ENCODE measurements around the gene SMAP2. TPM values are rescaled to one million over a fixed set of nuclear protein-coding genes. Genes with fewer than 3 reads are reported as not detected.
A peak's percentile ranks its signal among the peaks of the same experiment; 100 is the strongest.
"Not testable (repeated sequence)": the region's sequence is repeated elsewhere in the genome, so short reads cannot be mapped to it uniquely, and the experiment has no call there.

The SMAP2 gene
- 8.8 TPM for total RNA-seq

GRCh38 chr1:40373323-40374283, at the start of gene SMAP2:
SMAP2 (plus strand) TSS chr1:40373727; CDS start chr1:40374121, 394 bp downstream.
- peak; percentile 98 for DNase-seq

DNA sequence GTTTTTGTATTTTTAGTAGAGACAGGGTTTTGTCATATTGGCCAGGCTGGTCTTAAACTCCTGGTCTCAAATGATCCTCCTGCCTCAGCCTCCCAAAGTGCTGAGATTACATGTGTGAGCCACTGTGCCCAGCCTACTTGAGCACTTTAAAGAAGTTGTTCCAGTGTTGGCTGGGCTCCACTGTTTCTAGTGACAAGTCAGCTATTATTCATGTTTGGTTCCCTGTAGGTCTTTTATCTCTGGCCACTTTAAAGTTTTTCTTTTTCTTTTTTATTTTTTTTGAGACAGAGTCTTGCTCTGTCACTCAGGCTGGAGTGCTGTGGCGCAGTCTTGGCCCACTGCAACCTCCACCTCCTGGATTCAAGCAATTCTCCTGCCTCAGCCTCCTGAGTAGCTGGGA, 42.1 kb upstream of the SMAP2 start:
- not testable (repeated sequence) for DNase-seq

DNA sequence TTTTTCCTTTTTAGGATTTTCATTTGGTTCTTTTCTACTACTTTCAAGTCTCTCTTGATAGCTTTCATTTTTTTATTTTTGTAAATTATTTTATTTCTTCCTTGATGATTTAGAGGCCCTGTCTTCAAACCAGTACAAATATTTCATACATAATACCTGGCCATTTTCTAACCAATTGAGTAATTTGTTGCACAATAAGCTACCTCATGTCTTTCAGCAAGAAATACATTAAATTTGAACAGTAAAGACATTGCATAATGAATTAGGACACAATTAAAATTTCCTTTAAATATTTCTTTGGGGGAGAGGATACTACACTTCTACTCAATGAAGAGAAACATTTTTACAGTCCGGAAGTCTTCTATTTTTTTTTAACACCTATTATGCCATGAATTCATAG, 40.8 kb upstream of the SMAP2 start:
- no peak for DNase-seq

- DNase-seq: no peak
Observed at GRCh38 chr1:40337443-40337842, 36.1 kb upstream of the SMAP2 start.

- DNase-seq: peak; percentile 90
Observed at GRCh38 chr1:40338745-40339419, 34.6 kb upstream of the SMAP2 start.

- DNase-seq: no peak
Observed at GRCh38 chr1:40339420-40340323, 33.9 kb upstream of the SMAP2 start.

GRCh38 chr1:40341491-40342380, 31.8 kb upstream of the SMAP2 start:
- DNase-seq: no peak

DNA sequence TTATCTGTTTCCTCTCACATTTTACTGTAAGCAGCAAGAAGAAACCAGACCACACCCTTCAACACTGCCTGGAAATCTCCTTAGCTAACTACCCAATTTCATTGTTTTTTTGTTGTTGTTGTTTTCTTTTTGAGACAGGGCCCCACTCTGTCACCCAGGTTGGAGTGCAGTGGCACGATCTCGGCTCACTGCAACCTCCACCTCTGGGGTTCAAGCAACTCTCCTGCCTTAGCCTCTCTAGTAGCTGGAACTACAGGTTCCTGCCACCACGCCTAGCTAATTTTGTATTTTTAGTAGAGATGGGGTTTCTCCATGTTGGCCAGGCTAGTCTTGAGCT, 31.2 kb upstream of the SMAP2 start:
- DNase-seq: not testable (repeated sequence)

GRCh38 chr1:40344597-40344996, 28.9 kb upstream of the SMAP2 start:
- peak; percentile 5 for DNase-seq

DNA sequence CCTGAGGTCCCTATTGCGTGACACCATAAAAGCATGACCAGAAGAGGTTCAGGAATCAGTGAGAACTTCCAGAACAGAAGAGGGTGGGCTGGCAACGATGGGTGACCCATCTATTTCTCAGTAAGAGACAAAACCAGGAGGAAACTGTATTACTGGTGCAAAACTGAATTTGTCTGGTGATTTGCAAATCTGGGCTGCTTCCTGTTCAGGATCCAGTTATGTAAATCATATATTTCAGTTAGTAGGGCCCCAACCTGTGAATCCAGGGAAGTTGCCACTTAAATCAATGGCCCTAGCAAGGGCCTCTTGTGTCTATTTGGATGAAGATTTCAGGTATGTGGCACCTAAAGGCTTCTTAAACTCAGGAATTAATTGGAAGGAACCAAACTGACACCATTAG, 23.1 kb upstream of the SMAP2 start:
- no peak for DNase-seq

DNA sequence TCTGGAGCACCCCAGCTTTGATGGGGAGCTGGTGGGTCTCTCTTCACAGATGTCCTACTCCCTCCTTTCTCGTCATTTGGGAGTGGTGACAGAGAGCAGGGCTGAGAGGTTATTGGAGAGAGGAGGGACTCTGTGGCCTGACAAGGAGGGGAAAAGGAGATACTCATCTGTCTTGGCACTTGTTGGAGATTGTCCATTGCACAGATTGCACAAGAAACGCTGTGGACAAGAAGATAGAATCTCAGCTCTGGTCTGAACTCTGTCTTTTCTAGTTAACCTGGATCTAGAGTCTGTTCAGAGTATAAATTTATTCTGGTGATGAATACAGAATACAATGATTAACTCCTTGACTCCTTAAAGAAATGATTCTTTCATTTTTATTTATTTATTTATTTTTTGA, 22.4 kb upstream of the SMAP2 start:
- DNase-seq: no peak

DNA sequence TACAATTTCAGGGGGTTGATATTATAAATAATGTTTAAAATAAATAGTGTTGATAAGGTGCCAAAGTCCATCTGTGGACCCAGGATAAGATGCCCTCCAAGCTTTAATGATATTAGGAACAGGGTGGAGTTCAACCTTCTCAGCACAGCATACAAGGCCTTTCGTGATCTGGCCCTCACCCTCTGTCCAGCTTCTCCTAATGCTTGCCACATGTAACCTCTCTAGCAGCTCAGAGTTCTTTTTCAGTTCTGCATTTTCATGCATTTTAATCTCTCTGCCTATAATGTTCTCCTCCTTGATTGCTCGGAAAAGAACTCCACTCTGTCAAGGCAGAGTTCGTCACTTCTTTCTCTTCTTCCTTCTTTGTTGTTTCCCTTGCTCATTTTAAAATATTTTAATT, 21.4 kb upstream of the SMAP2 start:
- DNase-seq: no peak

DNA sequence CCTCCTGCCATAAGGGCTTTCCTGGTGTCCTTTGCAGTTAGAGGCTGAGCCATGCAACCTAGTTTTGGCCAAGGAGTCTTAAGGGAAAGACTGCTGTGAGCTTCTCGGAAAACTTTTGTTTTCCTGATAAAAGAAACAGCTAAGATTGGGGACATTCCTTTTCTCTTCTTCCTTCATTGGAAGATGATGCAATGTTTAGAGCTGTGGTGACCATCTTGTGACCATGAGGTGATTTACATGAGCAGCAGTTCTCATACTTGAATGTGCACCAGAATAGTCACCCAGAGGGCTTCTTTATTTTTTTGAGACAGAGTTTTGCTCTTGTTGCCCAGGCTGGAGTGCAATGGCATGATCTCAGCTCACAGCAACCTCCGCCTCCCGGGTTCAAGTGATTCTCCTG, 20.4 kb upstream of the SMAP2 start:
- no peak for DNase-seq

- DNase-seq: no peak
Observed at GRCh38 chr1:40357625-40358024, 15.9 kb upstream of the SMAP2 start.

DNA sequence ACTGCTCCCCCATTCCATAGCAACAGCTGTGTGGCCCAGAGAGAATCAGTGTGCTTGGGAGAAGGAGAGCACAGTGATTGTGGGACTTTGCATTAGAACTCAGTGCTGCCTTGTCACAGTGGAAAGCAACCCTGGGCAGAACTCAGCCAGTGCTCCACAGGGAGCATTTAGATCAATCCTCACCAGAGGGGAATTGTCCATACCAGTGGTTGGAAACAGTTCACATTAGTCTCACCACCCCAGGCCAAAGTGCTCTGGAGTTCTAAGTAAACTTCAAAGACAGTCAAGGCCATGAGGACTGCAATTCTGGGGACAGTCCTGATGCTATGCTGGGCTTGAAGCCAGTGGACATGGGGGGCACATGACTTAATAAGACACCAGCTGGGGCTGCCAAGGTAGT, 12.9 kb upstream of the SMAP2 start:
- DNase-seq: no peak

DNA sequence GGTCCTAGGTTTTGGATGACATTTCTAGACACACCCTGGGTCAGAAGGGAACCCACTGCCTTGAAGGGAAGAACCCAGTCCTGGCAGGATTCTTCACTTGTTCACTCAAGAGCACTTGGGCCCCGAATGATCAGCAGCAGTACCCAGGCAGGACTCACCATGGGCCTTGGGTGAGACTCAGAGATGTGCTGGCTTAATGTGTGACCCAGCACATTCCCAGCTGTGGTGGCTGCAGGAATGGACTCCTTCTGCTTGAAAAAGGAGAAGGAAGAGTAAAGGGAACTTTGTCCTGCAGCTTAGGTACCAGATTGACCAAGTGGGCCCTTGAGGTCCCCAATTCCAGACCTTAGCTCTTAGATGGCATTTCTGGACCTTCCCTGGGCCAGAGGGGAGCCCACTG, 12.3 kb upstream of the SMAP2 start:
- DNase-seq: no peak

GRCh38 chr1:40361637-40362036, 11.9 kb upstream of the SMAP2 start:
- DNase-seq: no peak

DNA sequence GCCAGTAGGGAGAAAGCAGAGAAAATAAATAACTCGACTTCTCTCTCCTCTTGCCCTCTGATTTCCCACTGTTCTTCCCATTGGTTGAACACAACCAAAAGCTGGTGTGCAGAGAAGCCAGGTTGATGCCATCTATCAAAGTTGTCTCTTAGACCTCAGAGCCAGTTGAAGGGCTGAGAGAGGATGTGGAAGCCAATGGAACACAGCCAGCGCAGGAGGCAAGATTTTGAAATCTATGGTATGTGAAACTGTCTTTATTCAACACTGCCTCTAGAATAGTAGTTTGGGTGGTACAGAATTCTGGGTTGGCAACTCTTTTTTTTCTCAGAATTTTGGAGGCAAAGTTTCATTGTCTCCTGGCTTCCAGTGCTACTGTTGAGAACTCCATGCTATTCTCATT, 11.3 kb upstream of the SMAP2 start:
- no peak for DNase-seq

GRCh38 chr1:40362699-40363098, 10.8 kb upstream of the SMAP2 start:
- no peak for DNase-seq

GRCh38 chr1:40363721-40364120, 9.8 kb upstream of the SMAP2 start:
- DNase-seq: no peak

- no peak for DNase-seq
Observed at GRCh38 chr1:40371707-40372258, 1.7 kb upstream of the SMAP2 start.
